SK-N-SH treated with all-trans-retinoic acid at 6 μM for 48 hours (cell line): ENCODE data around the gene SLC26A9.

Experiments used
- ATAC-seq: fragments of 200-7000 bp; cut with Tn5 transposase; 3 replicates; pipeline ENCODE4 v1.9.1; 2020; ENCODE audit warnings: mild to moderate bottlenecking, moderate library complexity
- ARNTL ChIP-seq: fragments of 450-650 bp; formaldehyde crosslinking; IDR thresholded peaks from 2 replicates; pipeline ENCODE4 v1.5.0; 2020; ENCODE audit warnings: low read depth, mild to moderate bottlenecking, moderate library complexity, borderline replicate concordance
- BACH2 ChIP-seq: fragments of 250-450 bp; sonication (Bioruptor Pico); IDR thresholded peaks from 2 replicates; pipeline ENCODE4 v1.9.0; 2021; ENCODE audit warnings: mild to moderate bottlenecking, borderline replicate concordance
- CSDC2 ChIP-seq: fragments of 250-450 bp; sonication (Bioruptor Pico); IDR thresholded peaks from 2 replicates; pipeline ENCODE4 v1.5.0; 2020; ENCODE audit warnings: mild to moderate bottlenecking, moderate library complexity
- ESRRG ChIP-seq: fragments of 250-450 bp; sonication (Bioruptor Pico); IDR thresholded peaks from 2 replicates; pipeline ENCODE4 v1.6.1; 2021; ENCODE audit warnings: mild to moderate bottlenecking
- GLIS3 ChIP-seq: fragments of 250-450 bp; sonication (Bioruptor Pico); IDR thresholded peaks from 2 replicates; pipeline ENCODE4 v1.5.0; 2020; ENCODE audit warnings: mild to moderate bottlenecking, moderate library complexity
- ISL1 ChIP-seq: fragments of 250-450 bp; sonication (Bioruptor Pico); IDR thresholded peaks from 2 replicates; pipeline ENCODE4 v2.1.2; 2022; ENCODE audit warnings: mild to moderate bottlenecking, moderate library complexity
- OSR1 ChIP-seq: fragments of 250-450 bp; sonication (Bioruptor Pico); IDR thresholded peaks from 2 replicates; pipeline ENCODE4 v1.8.0; 2022; ENCODE audit warnings: moderate library complexity, mild to moderate bottlenecking, inconsistent platforms
- POU6F1 ChIP-seq: fragments of 250-450 bp; sonication (Bioruptor Pico); IDR thresholded peaks from 2 replicates; pipeline ENCODE4 v1.8.0; 2021; ENCODE audit warnings: low read depth, mild to moderate bottlenecking, moderate library complexity, borderline replicate concordance
- PPARA ChIP-seq: fragments of 250-450 bp; sonication (Bioruptor Pico); IDR thresholded peaks from 2 replicates; pipeline ENCODE4 v1.5.0; 2020; ENCODE audit warnings: mild to moderate bottlenecking, borderline replicate concordance
- RARB ChIP-seq: fragments of 250-450 bp; sonication (Bioruptor Pico); IDR thresholded peaks from 2 replicates; pipeline ENCODE4 v1.8.0; 2021; ENCODE audit warnings: mild to moderate bottlenecking, moderate library complexity
- SNAI2 ChIP-seq: fragments of 250-450 bp; sonication (Bioruptor Pico); IDR thresholded peaks from 2 replicates; pipeline ENCODE4 v1.5.0; 2020; ENCODE audit warnings: mild to moderate bottlenecking, moderate library complexity
- TCF4 ChIP-seq: fragments of 250-450 bp; sonication (Bioruptor Pico); IDR thresholded peaks from 2 replicates; pipeline ENCODE4 v1.8.0; 2021; ENCODE audit warnings: mild to moderate bottlenecking, moderate library complexity, borderline replicate concordance
- TOX ChIP-seq: fragments of 250-450 bp; sonication (Bioruptor Pico); IDR thresholded peaks from 2 replicates; pipeline ENCODE4 v1.8.0; 2021; ENCODE audit warnings: mild to moderate bottlenecking, moderate library complexity, borderline replicate concordance
- TSHZ2 ChIP-seq: fragments of 250-450 bp; sonication (Bioruptor Pico); IDR thresholded peaks from 2 replicates; pipeline ENCODE4 v1.5.0; 2020; ENCODE audit warnings: mild to moderate bottlenecking, moderate library complexity
- ZC3H10 ChIP-seq: fragments of 250-450 bp; sonication (Bioruptor Pico); IDR thresholded peaks from 2 replicates; pipeline ENCODE4 v1.5.1; 2021; ENCODE audit warnings: mild to moderate bottlenecking, moderate library complexity
- ZFP3 ChIP-seq: fragments of 250-450 bp; sonication (Bioruptor Pico); IDR thresholded peaks from 2 replicates; pipeline ENCODE4 v1.5.0; 2020; ENCODE audit warnings: mild to moderate bottlenecking, moderate library complexity
- ZFP30 ChIP-seq: fragments of 450-650 bp; formaldehyde crosslinking; IDR thresholded peaks from 2 replicates; pipeline ENCODE4 v1.5.0; 2022; ENCODE audit warnings: mild to moderate bottlenecking, moderate library complexity
- ZNF565 ChIP-seq: fragments of 450-650 bp; formaldehyde crosslinking; conservative IDR thresholded peaks from 2 replicates; pipeline ENCODE4 v1.5.0; 2020; ENCODE audit warnings: low read depth, mild to moderate bottlenecking, moderate library complexity
- ZNF70 ChIP-seq: fragments of 450-650 bp; formaldehyde crosslinking; IDR thresholded peaks from 2 replicates; pipeline ENCODE4 v1.5.0; 2020; ENCODE audit warnings: mild to moderate bottlenecking, moderate library complexity
- ZNF8 ChIP-seq: fragments of 450-650 bp; formaldehyde crosslinking; IDR thresholded peaks from 2 replicates; pipeline ENCODE4 v1.5.0; 2020; ENCODE audit warnings: mild to moderate bottlenecking, moderate library complexity
- TF ChIP-seq, protein P1 (sequence below): fragments of 250-450 bp; sonication (Bioruptor Pico); IDR thresholded peaks from 2 replicates; pipeline ENCODE4 v1.8.0; 2020; ENCODE audit warnings: mild to moderate bottlenecking, moderate library complexity, borderline replicate concordance
- TF ChIP-seq, protein P2 (sequence below): fragments of 250-450 bp; sonication (Bioruptor Pico); IDR thresholded peaks from 2 replicates; pipeline ENCODE4 v1.5.1; 2020; ENCODE audit warnings: low read depth, mild to moderate bottlenecking, moderate library complexity

The SLC26A9 gene

DNA sequence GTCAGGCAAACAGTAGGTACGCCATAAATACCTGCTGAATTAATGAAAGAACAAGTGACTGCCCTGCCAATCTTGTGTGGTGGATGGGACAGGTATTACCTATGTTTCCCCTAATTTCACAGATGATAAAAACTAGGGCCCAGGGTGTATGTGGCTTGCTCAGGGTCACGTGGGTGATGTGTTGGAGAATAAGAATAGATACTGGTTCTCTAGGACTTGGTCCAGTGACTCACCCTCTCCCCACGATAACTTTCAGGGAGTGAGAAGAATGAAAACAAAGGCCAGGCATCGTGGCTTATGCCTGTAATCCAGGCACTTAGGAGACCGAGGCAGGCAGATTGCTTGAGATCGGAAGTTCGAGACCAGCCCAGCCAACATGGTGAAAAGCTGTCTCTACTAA, 26.7 kb downstream of the SLC26A9 start (continued):
- TF ChIP-seq, protein P1, sequence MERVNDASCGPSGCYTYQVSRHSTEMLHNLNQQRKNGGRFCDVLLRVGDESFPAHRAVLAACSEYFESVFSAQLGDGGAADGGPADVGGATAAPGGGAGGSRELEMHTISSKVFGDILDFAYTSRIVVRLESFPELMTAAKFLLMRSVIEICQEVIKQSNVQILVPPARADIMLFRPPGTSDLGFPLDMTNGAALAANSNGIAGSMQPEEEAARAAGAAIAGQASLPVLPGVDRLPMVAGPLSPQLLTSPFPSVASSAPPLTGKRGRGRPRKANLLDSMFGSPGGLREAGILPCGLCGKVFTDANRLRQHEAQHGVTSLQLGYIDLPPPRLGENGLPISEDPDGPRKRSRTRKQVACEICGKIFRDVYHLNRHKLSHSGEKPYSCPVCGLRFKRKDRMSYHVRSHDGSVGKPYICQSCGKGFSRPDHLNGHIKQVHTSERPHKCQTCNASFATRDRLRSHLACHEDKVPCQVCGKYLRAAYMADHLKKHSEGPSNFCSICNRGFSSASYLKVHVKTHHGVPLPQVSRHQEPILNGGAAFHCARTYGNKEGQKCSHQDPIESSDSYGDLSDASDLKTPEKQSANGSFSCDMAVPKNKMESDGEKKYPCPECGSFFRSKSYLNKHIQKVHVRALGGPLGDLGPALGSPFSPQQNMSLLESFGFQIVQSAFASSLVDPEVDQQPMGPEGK (CRISPR knock-in tag): no peak
- TF ChIP-seq TOX (CRISPR knock-in tag) (no peak), CSDC2 (no peak), ARNTL (CRISPR knock-in tag) (no peak), PPARA (CRISPR knock-in tag) (no peak)
- TF ChIP-seq, all 23 proteins: peak for 0

DNA sequence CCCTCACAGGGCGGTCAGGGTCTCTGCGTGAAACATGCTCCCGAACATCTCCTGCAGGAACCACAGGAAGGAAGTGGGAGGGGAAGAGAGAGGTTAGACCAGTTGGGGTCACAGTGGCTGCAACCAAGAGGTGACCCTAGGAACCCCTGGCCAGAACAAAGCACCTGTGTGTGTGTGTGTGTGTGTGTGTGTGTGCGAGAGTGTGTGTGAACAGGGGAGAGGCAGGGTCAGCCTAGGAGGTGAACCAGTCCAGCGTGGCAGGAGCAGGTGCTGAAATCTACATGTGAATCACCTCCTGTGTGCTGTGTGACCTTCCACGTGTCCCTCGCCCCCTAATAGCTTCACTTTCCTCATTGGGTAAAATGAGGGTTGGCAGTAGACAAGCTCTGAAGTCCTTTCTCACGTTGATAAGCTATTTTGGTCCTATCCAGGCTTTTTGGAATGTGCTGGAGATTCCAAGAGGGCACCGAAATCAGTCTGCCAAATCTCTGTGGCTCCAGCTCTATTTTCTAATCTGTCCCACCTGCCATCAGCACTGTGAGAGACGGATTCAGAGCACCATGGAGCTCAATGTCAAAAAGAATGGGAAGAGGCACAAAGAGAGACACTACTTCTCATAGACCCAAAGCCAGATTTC, 27.8 kb downstream of the SLC26A9 start:
- no peak for ATAC-seq
- TF ChIP-seq BACH2 (CRISPR knock-in tag) (no peak), ISL1 (no peak), SNAI2 (no peak), ARNTL (CRISPR knock-in tag) (no peak), ESRRG (CRISPR knock-in tag) (no peak), CSDC2 (no peak), ZFP30 (no peak), TCF4 (CRISPR knock-in tag) (no peak), ZFP3 (CRISPR knock-in tag) (no peak), ZC3H10 (CRISPR knock-in tag) (no peak), OSR1 (no peak), RARB (CRISPR knock-in tag) (no peak), ZNF565 (CRISPR knock-in tag) (no peak), ZNF70 (CRISPR knock-in tag) (no peak), GLIS3 (no peak)
- TF ChIP-seq, protein P2, sequence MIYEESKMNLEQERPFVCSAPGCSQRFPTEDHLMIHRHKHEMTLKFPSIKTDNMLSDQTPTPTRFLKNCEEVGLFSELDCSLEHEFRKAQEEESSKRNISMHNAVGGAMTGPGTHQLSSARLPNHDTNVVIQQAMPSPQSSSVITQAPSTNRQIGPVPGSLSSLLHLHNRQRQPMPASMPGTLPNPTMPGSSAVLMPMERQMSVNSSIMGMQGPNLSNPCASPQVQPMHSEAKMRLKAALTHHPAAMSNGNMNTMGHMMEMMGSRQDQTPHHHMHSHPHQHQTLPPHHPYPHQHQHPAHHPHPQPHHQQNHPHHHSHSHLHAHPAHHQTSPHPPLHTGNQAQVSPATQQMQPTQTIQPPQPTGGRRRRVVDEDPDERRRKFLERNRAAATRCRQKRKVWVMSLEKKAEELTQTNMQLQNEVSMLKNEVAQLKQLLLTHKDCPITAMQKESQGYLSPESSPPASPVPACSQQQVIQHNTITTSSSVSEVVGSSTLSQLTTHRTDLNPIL: no peak

- ATAC-seq: no peak
- TF ChIP-seq, protein P2: no peak
- TF ChIP-seq RARB (CRISPR knock-in tag): no peak
- TF ChIP-seq POU6F1 (CRISPR knock-in tag): no peak
- TF ChIP-seq BACH2 (CRISPR knock-in tag): no peak
- no peak for TF ChIP-seq SNAI2
- no peak for TF ChIP-seq GLIS3
- TF ChIP-seq ZFP3 (CRISPR knock-in tag): no peak
- no peak for TF ChIP-seq TSHZ2
- TF ChIP-seq, protein P1 (CRISPR knock-in tag): no peak
- no peak for TF ChIP-seq ZNF8
- TF ChIP-seq TOX (CRISPR knock-in tag): no peak
- no peak for TF ChIP-seq OSR1
- TF ChIP-seq TCF4 (CRISPR knock-in tag): no peak
Measured at GRCh38 chr1:205914730-205915129, 28.5 kb downstream of the SLC26A9 start.
